ENCODE results near the gene VANGL1. TPM values are rescaled to one million over a fixed set of nuclear protein-coding genes. Genes with fewer than 3 reads are reported as not detected.

The VANGL1 gene
- total and polyA plus RNA-seq, 2 of the 4 experiments (the other 2 are of a cell fraction), result 6.1 to 6.7 TPM

- no peak for ATAC-seq (ENCODE audit: low read depth)
- 92% methylated on average over 2 of the region's 4 CpGs; no CpG with 5 or more reads in 1 of the 2 experiments for WGBS, 2 experiments (ENCODE audit: extremely low coverage in 2 of 2, insufficient read length in 1 of 2)
- no TSS peak for BruUV-seq (replicated peaks)
- Histone ChIP-seq H3K79me1 (ENCODE audit: low read depth in 1 of 2, low read length in 2 of 2) (no peaks in the 10 kb centered on the region), H3K9me1 (ENCODE audit: insufficient read depth, low read length) (no peaks in the 10 kb centered on the region), H3K9ac (ENCODE audit: low read depth, low read length) (no peak overlapping the region), H4K20me1 (ENCODE audit: insufficient read depth, low read length) (no peaks in the 10 kb centered on the region), H3K36me3 (ENCODE audit: control insufficient read depth, insufficient read depth, low read length) (no peaks in the 10 kb centered on the region), H3K4me3 (ENCODE audit: insufficient read depth, low read depth, low read length) (no peak overlapping the region), H2AK5ac (ENCODE audit: low read depth, low read length) (no peak overlapping the region), H3K4me2 (ENCODE audit: low read depth, low read length) (no peak overlapping the region), H2AK9ac (replicated peaks; ENCODE audit: low read depth, low read length, poor library complexity) (no peak overlapping the region), H3K56ac (ENCODE audit: extremely low read depth, insufficient read depth, low read length) (no peak overlapping the region), H3K27me3 (ENCODE audit: control insufficient read depth, insufficient read depth, low read length) (0 out of 2 replicates have a peak, but pooled peaks cover 2% of the 10 kb centered on the region), H2BK15ac (ENCODE audit: low read depth, low read length) (no peak overlapping the region), H4K5ac (ENCODE audit: low read depth, low read length) (no peak overlapping the region), H4K8ac (ENCODE audit: low read depth in 2 of 2, low read length in 2 of 2) (no peak overlapping the region), H3K14ac (replicated peaks; ENCODE audit: low read depth, low read length) (no peak overlapping the region), H3K4me1 (ENCODE audit: control insufficient read depth, insufficient read depth, low read length) (peaks cover 2% of the 10 kb centered on the region; the same call in 1 of the 2 replicates), H3K9me3 (ENCODE audit: control insufficient read depth, insufficient read depth, low read length) (no peaks in the 10 kb centered on the region), H2BK120ac (ENCODE audit: low read depth, low read length) (no peak overlapping the region), H3K27ac (ENCODE audit: insufficient read depth, low read length) (no peak overlapping the region), H4K91ac (ENCODE audit: insufficient read depth, low read depth, low read length) (no peak overlapping the region), H3K23ac (ENCODE audit: low read depth, low read length) (no peak overlapping the region), H2BK5ac (ENCODE audit: low read depth, low read length, poor library complexity, severe bottlenecking) (no peak overlapping the region), H2AFZ (replicated peaks; ENCODE audit: low read length, poor library complexity) (no peak overlapping the region), H3K4ac (ENCODE audit: low read depth, low read length) (no peak overlapping the region), H3K18ac (ENCODE audit: low read depth, low read length) (no peak overlapping the region), H2BK20ac (ENCODE audit: low read depth, low read length) (no peak overlapping the region)
- CTCF ChIA-PET, result interaction anchor here (1.0 kb wide), 1 partner anchor 23 kb away, joined by 5 read pairs; no protein-coding TSS in a partner anchor
- DNase-seq, result no peak
- TF ChIP-seq NFE2L2 (IDR thresholded peaks at IDR 0.05; ENCODE audit: low read depth, low read length) (no peak), RCOR1 (IDR thresholded peaks at IDR 0.05; ENCODE audit: insufficient replicate concordance, low read length) (no peak), RFX5 (IDR thresholded peaks at IDR 0.05; ENCODE audit: low read depth, low read length) (no peak), ELK1 (IDR thresholded peaks at IDR 0.05; ENCODE audit: borderline replicate concordance, low read depth, low read length) (no peak)
- in situ Hi-C loops (cut with MboI; ENCODE audit: low sequenced_read_pairs) (no loop called here), dilution Hi-C loops (cut with HindIII; ENCODE audit: low sequenced_read_pairs, unreplicated experiment) (no loop called here), intact Hi-C loops (cut with micrococcal nuclease) (no loop called here)
- POLR2A ChIA-PET (ENCODE audit: unreplicated experiment), result no interaction called here
Measured at GRCh38 chr1:115729756-115730155, 88.0 kb downstream of the VANGL1 start.
